CD4-positive, alpha-beta T cell treated with Interleukin-12 subunit alpha and Interleukin-12 subunit beta, for 1 hour (primary cell): ENCODE data around the gene MACF1.
A peak's percentile ranks its signal among the peaks of the same experiment; 100 is the strongest.
"Not testable (repeated sequence)": the region's sequence is repeated elsewhere in the genome, so short reads cannot be mapped to it uniquely, and the experiment has no call there.

Source experiments
- DNase-seq: peaks from one replicate; pipeline ENCODE4 v3.0.0-alpha.2; 2020

Gene MACF1

DNA sequence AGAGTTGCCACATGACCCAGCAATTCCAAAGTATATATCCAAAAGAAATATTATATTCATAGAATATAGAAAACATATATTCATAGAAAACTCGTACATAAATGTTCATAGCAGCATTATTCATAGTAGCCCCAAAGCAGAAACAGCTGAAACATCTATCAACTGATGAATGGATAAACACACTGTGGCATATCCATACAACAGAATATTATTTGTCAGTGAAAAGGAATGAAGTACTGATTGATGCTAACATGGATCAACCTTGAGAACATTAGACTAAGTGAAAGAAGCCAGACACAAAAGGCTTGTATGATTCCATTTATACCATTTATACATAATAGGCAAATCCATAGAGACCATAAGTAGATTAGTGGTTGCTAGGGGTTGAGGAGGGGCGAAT lies 21.7 kb upstream of the MACF1 start:
- DNase-seq: no peak

DNA sequence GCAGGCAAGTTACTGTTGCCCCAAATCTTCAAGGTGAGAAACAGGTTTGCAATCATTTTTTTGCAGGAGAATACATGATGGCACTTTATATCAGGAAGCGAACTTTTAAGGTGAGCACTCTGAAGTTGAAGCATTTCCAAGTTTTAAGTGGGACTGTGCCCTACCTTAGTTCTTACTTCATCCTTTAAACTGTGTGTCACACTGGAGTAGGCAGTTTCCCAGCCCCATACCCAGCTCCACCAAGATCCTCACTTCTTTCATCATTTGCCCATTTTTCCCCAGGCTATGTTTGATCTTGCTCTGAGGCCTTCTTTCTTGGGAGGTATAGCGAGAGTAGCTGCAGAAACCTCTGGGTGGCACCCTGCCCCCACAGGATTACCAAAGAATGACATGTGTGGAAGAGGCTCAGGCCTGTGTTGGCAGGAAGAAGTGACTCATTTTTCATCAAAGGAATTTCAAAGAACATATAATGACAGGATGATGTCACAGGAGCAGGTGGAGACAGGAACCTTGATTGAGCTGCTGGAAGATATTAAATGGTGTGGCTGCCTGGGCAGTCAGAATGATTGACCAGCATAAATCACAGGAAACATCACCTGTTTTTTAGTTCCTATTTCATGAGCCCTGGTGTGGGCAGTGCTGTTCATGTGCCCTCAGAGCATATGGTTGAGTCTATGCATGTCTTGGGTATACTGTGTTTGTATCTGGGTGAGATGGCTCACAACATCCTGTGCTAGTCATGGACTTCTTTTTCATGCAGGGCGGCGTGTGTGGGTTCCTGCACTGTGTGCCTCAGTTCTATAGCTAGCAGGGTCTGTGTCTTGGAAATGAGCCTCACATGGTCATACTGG lies 20.8 kb upstream of the MACF1 start:
- DNase-seq: peak; percentile 88

DNA sequence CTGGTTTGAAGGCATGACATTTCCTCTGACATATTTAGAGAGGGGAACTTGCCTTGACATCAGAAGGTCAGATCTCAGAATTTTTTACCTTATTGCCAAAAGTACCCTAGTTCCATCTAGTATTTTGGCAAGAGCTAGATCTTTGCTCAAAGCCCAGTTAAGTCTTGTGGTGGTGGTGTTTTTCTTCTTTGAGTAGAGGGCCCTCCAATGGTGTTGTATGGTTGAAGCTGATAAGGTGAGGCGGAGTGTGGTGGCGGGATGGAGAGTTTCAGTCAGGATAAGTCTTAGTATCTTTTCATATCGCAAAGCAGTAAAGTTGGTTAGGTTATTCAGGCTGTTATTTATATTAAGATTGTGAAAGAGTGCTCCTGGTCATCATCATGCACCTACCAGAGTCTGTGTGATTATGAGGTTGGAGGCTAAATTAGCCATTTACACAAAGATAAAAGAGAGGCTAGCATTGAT lies 20.1 kb upstream of the MACF1 start:
- no peak for DNase-seq

DNA sequence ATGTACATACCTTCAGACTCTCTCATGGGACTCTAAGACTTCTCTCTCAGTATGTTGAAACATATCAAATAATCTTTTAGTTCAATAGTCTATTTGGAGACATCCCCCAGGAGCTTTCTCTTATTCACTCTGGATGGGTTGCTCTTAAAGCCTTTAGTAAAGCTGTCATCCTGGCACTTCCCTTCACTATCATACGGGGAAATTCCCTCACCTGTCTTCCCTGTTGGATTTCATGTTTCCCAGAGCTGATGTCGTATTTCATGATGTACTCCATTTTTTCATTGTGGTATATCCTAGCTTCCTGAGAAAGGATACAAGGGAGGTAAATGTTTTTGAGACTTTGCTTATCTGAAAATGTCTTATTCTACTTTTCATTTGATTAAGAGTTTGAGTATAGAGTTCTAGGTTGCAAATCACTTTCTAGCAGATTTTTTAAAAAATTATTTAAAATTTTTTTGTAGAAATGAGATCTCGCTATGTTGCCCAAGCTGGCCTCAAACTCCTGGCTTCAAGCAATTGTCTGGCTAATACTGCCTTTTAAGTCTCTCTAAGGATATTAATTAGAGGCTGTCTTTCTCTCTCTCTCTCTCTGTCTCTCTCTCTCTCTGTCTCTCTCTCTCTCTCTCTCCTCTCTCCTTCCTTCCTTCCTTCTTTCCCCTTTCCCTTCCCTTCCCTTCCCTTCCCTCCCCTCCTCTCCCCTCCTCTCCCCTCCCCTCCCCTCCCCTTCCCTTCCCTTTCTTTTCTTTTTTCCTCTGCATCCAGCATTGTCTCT lies 17.0 kb upstream of the MACF1 start:
- DNase-seq: no peak

DNA sequence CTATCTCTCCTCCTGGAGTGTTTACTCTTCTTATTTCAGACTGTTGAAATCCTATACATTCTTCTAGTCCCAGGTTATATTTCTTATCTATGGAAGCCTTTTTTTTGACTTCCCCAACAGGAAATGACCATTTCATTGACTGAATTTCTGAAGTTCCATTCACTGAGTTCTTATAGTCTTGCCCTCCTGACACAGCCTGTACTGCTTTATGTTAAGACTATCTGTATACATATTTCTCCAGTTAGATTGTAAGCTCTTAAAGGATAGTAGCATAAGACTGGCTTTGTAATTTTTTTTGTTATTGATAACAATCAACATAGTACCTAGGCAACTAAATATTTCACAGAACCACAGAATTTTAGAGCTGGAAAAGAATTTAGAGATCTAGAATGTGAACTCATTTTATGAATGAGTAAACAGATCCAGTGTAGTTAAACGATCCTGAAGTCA lies 14.9 kb upstream of the MACF1 start:
- no peak for DNase-seq

DNA sequence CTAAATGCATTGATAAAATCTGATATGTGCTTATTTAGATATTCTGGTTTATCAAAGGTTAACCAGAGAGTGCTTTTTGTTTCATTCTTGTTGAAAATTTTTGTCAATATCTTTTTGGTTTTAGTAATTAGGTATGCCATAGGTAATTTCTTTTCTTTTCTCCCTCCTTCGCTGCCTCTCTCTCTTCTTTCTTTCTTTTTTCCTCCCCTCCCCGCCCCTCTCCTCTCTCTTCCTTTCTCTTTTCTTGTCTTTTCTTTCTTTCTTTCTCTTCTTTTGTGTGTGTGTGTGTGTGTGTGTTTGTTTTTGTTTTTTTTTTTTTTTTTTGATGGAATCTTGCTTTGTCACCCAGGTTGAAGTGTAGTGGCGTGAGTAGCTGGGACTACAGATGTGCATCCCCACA lies 14.4 kb upstream of the MACF1 start:
- DNase-seq: no peak

DNA sequence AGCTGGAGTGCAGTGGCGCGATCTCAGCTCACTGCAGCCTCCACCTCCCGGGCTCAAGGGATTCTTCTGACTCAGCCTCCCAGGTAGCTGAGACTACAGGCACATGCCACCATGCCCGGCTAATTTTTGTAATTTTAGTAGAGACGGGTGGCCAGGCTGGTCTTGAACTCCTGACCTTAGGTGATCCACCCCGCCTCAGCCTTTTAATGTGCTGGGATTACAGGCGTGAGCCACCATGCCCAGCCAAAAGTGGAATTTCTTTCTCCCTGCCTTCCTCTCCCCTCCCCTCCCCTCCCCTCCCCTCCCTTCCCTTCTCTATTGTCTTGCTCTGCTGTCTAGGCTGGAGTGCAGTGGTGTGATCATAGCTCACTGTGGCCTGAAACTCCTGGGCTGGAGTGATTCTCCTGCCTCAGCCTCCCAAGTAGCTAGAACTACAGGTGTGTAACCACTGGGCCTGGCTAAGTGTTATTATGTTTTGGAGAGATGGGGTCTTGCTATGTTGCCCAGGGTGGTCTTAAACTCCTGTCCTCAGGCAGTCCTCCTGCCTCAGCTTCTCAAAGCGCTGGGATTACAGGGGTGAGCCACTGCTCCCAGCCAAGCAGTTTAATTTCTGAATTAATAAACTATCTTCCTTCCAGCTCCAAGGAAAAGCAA lies 10.0 kb upstream of the MACF1 start:
- no peak for DNase-seq

DNA sequence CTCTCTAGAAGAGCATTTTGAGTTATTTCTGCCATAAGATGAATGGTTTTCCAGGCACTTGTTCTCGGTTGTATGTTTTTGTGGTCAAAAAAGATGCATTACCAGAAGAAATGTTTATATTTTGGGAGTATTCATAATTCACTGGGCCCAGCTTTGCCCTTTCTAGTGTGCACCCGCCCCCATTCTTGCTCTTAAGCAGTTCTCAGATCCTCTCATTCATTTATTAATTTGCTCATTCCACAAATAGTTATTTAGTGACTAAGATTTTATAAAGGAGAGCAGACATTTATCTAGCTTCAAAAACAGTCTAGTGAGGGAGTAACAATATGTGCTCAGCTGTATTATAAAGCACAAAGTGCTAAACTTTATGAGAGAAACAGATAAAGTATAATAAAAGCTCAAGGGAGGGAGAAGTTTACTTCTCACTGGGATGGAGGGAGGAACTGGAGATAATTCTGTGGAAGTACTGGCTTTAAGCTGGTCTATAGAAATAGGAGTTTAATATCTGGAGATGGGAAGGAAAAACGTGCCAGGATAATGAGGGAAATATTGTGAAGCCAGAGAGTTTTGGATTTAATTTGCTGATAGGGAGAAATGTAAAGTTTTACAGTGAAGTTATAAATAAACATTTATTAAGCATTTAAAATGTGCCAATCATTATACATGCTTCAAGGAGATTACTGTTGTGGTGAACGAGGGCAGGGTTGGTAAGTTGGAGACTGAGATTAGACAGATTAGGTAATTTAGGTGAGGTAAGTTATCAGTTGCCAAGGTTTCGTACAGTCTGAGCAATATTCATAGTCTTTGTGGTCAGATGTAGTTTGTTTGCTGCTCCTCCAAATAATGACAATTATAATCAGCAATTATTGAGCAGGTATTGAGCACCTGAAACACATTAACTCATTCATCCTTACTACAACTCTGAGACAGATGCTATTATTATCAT lies 9.1 kb upstream of the MACF1 start:
- DNase-seq: peak; percentile 74

DNA sequence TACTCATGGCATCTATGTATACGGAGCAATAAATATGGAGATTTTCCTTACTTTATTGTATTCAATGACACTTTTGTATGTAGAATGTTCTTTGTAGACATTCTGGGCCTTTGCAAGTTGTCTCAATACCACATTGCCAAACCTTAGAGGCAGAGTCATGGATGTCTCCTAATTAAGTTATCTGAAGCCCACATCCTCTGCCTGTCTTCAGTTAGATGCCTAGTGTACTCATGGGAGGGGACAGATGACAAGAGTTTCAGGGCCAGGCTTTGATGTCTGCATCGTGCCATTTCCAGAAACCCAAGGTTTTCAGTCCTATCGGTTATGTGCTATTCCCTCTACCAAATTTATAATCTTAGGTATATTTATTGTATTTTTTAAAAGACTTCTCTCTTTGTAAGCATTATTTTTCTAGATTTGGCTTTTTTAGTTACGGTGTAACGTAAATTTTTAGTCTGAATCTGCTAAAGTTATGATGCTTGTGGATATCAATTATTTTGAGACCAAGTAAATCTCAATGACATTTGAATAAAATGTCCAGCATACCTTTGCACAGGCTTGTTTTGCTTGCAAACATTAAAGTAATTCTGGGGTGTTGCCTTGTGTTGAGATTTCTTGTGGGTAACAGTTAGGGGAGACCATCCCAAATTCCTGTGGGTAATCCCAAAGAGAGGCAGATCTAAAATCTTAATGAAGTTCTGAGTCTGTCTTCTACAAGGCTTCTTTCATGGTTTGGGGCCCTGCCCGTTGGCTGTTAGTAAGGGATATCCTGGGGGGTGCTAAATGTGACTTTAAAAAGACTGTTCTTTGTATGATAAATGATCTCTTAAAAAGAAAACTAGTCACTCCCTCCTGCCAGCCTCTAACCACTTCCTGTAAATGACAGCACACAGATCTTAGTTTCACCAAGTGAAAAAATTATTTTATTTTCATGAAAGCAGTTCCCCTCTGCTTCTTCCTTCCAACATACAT lies 8.0 kb upstream of the MACF1 start:
- peak; percentile 82 for DNase-seq

DNA sequence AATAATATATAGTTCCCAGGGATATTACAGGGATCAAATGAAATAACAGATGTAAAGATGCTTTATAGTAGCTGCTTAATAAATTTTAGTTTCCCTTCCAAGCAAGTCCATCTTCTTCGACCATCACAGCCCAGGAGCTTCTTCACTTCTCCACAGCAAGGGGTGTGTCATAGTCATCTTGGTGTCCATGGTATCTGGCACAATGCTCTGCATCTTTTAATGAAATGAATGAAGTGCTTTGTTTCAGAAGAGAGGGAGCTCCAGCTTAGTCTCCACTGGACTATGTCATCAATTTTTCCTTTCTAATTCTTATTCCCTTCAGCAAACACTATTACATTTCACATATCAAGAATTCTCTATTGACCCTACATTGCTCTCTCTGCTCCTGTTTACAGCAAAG lies 4.9 kb upstream of the MACF1 start:
- no peak for DNase-seq

DNA sequence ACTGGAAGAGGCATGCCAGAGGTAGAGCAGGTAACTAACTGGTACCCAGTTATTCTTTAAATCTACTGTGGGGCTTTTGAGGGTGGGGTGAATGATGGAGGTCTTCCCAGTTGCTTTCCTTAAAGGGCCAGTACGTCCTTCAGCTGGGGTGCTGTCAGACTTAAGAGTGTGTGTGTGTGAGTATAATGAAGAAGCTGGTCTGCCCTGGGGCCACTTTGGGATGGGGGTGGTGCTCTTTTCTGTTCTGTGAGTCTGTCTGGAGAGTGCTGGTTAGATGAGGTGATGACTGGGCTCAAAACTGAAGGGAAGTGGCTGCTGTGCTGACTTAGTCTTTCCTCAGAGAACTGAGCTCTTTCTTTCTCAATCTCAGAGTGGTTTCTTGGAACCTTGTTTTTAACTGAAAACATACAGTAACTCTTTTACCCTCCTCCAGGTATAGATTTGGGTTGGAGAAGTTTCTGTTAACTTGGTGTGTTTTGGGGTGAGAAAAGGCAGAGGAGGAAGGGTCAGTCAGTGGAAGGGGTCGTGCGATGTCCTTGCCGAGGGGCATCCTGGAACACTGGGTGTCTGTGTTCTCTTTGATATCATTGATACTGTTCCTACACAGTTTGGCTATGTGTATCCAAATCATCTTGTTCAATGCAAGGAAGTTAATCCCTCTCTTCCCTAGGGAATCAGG lies 746 bp downstream of the MACF1 start:
- peak; percentile 62 for DNase-seq

DNA sequence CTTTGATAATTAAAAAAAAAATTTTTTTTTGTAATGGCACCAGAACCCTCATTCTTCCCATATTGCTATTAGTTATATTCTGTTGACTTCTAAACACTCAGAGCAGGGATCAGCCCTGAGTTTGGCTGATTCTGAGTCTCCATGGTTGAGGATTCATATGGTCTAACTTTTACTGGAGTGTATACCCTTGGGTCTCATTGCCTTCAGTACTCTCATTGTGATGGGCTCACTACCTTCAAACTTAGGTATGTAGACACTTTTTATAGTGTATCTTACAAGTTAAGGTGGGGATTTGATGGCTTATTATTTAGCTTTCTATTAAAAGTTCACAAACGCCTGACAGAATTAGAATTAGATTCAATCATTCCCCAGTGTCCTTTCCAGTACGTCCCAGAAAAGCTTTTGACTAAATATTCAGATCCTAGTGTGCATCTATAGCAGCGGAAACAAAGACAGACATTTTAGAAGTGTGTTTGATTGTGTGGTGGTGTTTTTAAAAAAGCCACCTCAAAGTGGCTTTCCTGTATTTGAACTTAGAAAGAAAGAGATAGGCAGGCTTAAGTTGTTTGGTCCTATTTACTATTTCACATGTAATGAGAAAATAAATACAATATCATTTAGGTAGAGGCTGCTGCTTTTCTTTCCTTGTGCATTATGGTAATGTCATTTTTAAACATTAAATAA lies 1.4 kb downstream of the MACF1 start:
- peak; percentile 51 for DNase-seq

DNA sequence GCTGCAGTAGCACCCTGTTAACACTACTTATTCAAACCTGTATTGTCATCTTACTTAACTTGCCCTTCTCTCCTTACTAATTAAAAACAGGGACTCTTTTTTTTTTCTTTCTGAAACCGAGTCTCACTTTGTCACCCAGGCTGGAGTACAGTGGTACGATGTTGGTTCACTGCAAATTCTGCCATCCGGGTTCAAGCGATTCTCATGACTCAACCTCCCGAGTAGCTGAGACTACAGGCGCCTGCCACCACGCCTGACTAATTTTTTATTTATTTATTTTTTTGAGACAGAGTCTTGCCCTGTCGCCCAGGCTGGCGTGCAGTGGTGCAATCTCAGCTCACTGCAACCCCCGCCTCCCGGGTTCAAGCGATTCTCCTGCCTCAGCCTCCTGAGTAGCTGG lies 3.9 kb downstream of the MACF1 start:
- DNase-seq: not testable (repeated sequence)

DNA sequence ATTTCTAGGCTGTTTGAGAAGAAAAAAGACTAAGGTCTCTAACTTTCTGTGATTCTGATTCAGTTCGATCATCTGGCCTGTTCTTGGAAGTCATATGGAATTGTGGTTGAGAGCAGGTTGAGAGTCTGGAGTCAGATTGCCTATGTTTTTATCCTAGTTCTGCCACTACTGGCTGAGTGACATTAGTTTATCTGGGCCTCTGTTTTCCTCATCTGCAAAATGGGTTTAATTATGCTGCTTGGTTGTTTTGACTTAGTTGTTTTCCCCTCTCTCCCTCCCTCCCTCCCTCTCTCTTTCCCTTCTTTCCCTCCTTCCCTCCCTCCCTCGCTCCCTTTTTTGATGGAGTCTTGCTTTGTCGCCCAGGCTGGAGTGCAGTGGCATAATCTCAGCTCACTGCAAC lies 6.2 kb downstream of the MACF1 start:
- no peak for DNase-seq

DNA sequence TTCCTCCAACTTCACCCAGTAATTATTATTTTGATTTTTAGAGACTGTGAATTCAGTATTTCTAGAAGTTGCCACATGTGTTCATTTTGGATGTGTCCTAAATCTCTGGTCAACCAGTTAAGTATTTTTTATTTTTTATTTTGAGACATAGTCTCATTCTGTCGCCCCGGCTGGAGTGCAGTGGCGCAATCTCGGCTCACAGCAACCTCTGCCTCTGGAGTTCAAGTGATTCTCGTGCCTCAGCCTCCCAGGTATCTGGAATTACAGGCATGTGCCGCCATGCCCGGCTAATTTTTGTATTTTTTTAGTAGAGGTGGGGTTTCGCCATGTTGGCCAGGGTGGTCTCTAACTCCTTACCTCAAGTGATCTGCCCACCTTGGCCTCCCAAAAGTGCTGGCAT lies 8.0 kb downstream of the MACF1 start:
- DNase-seq: no peak

DNA sequence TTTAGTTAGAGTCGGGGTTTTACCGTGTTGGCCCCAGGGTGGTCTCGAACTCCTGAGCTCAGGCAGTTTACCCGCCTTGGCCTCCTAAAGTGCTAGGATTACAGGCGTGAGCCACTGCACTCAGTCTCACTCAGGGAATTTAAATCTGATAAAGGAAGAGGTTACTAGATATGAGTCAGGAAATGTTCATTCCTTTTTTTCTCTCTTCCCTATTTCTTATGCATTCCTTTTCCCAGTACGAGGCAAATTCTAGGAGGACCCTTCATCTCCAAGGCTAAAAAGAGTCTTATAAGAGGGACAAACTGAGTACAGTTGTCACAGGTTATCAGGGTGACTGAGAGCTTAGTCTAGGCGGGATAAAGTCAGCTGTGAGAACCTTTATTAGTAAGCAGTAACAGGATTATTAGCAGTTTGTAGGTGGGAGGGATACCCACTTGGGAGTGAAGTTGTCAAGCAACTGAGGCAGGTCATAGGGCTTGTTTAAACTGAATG lies 9.1 kb downstream of the MACF1 start:
- no peak for DNase-seq

DNA sequence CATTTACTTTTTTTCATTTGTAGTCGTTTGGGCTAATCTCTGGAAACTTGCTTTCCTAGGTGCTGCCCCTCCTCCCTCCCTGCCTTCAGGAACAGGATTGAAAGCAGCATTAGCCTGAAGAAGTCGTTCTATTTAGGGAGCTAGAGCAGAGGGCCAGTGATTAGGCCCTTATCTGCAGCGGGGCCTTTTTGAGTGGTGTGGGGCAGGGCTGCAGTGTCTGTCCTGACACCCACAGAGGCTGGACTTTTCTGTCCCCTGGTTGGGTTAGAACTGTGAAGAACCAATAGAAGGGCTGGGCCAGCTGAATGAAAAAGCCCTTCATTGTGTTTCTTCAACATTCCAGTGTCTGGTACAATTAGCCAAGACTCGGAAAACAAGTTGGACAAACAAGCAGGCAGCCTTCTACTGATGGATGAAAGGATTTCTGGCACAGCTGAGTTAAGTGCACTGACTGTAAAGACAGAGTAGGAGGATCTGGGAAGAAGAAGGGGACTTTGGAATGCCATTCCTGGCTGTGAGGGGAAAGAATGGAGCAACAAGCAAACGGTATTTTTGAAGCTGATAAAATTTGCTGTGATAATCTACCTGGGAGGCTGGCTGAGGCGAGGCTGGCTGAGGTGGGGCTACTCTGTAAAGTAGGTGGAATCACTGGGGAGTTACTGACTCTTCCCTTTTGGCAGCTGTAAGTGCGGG lies 9.7 kb downstream of the MACF1 start:
- DNase-seq: no peak

DNA sequence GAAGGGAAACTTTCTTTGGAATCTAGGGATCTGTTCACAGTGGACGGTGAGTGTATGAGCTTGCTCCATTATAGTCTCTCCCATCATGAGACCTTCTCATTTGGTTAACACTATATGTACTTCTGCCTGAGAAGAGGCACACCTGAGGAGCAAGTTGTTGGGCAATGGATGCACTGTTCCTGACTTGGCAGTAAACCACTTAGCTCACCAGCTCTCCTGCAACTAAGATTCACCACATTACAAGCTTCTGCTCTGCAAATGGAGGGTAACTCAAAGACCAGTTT lies 10.2 kb downstream of the MACF1 start:
- no peak for DNase-seq
